ENCODE results near the gene EDAR. TPM values are rescaled to one million over a fixed set of nuclear protein-coding genes. Genes with fewer than 3 reads are reported as not detected.

The EDAR gene
- total and polyA plus RNA-seq, 9 of the 15 experiments (the other 6 are each of a cell fraction or from before 2014, with no cell fraction given): 0.01 TPM; not detected in 8

GRCh38 chr2:109031476-109032228 lies 42.6 kb upstream of the EDAR start (continued):
- no peak for TF ChIP-seq ZBTB11 (CRISPR knock-in tag; IDR thresholded peaks at IDR 0.05)
- TF ChIP-seq ZNF696 (CRISPR knock-in tag; conservative IDR thresholded peaks at IDR 0.05): no peak
- TF ChIP-seq MYNN (IDR thresholded peaks at IDR 0.05): no peak
- TF ChIP-seq MYNN (CRISPR knock-in tag; IDR thresholded peaks at IDR 0.05): no peak
- TF ChIP-seq ZNF41 (CRISPR knock-in tag; conservative IDR thresholded peaks at IDR 0.05): no peak
- no peak for TF ChIP-seq POLR2AphosphoS2 (IDR thresholded peaks at IDR 0.05; ENCODE audit: low read length)
- 0 out of 2 replicates have a peak, but pooled peaks have one; percentile 25 for TF ChIP-seq ETV1 (tag; conservative IDR thresholded peaks at IDR 0.05; ENCODE audit: low read depth)
- TF ChIP-seq DNMT1 (IDR thresholded peaks at IDR 0.05): no peak
- no peak for TF ChIP-seq ZNF146 (CRISPR knock-in tag; IDR thresholded peaks at IDR 0.05; ENCODE audit: unreplicated experiment)
- no peak for TF ChIP-seq SMAD3 (CRISPR knock-in tag; conservative IDR thresholded peaks at IDR 0.05)
- TF ChIP-seq NCOA1 (IDR thresholded peaks at IDR 0.05; ENCODE audit: low read depth): no peak
- no peak for TF ChIP-seq HDAC2 (IDR thresholded peaks at IDR 0.05)
- TF ChIP-seq POLR2G (IDR thresholded peaks at IDR 0.05; ENCODE audit: low read depth, low read length): peak; percentile 75
- TF ChIP-seq BRCA1 (IDR thresholded peaks at IDR 0.05): no peak
- no peak for TF ChIP-seq BRCA1 (CRISPR knock-in tag; IDR thresholded peaks at IDR 0.05)
- TF ChIP-seq TGIF2 (CRISPR knock-in tag; IDR thresholded peaks at IDR 0.05): no peak
- TF ChIP-seq NR3C1 (CRISPR knock-in tag; IDR thresholded peaks at IDR 0.05): no peak
- no peak for TF ChIP-seq NR0B1 (IDR thresholded peaks at IDR 0.05; ENCODE audit: partially characterized antibody)
- TF ChIP-seq NELFE (IDR thresholded peaks at IDR 0.05; ENCODE audit: insufficient read depth, insufficient read length): no peak
- no peak for TF ChIP-seq ZNF609 (CRISPR knock-in tag; IDR thresholded peaks at IDR 0.05; ENCODE audit: borderline replicate concordance)

All from K562 (cell line).